Measurements from ENCODE around the gene PRRX1.

DNA sequence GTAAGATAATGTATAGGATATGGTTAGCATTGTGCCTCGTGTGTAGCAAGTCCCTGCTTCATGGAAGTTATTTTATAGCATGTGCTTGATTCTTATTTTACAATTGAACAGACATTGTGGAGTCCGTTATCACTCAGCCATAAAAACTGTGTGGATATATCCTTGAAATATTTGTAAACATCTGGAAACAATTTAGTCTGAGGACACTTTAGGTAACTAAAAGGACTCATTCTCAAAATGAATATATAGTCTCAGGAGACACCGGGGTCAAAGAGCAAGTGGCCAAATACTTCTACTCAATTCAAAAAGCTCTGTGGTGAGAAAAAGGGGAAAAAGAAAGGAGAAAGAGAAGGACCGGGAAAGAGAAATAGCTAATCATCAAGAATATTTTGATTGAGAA lies 23.7 kb downstream of the PRRX1 start:
- no peak for TF ChIP-seq ZNF792 (tag by site-specific recombination; IDR thresholded peaks at IDR 0.05)
- no peak for TF ChIP-seq ZNF391 (tag by site-specific recombination; IDR thresholded peaks at IDR 0.05; ENCODE audit: borderline replicate concordance, low read depth)
- no peak for TF ChIP-seq ZBTB21 (tag by site-specific recombination; IDR thresholded peaks at IDR 0.05)
- TF ChIP-seq ZNF791 (tag by site-specific recombination; IDR thresholded peaks at IDR 0.05), result no peak
- TF ChIP-seq, protein P1, sequence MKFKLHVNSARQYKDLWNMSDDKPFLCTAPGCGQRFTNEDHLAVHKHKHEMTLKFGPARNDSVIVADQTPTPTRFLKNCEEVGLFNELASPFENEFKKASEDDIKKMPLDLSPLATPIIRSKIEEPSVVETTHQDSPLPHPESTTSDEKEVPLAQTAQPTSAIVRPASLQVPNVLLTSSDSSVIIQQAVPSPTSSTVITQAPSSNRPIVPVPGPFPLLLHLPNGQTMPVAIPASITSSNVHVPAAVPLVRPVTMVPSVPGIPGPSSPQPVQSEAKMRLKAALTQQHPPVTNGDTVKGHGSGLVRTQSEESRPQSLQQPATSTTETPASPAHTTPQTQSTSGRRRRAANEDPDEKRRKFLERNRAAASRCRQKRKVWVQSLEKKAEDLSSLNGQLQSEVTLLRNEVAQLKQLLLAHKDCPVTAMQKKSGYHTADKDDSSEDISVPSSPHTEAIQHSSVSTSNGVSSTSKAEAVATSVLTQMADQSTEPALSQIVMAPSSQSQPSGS (tag by site-specific recombination; IDR thresholded peaks at IDR 0.05; ENCODE audit: low read depth), result no peak
- TF ChIP-seq, protein P2, sequence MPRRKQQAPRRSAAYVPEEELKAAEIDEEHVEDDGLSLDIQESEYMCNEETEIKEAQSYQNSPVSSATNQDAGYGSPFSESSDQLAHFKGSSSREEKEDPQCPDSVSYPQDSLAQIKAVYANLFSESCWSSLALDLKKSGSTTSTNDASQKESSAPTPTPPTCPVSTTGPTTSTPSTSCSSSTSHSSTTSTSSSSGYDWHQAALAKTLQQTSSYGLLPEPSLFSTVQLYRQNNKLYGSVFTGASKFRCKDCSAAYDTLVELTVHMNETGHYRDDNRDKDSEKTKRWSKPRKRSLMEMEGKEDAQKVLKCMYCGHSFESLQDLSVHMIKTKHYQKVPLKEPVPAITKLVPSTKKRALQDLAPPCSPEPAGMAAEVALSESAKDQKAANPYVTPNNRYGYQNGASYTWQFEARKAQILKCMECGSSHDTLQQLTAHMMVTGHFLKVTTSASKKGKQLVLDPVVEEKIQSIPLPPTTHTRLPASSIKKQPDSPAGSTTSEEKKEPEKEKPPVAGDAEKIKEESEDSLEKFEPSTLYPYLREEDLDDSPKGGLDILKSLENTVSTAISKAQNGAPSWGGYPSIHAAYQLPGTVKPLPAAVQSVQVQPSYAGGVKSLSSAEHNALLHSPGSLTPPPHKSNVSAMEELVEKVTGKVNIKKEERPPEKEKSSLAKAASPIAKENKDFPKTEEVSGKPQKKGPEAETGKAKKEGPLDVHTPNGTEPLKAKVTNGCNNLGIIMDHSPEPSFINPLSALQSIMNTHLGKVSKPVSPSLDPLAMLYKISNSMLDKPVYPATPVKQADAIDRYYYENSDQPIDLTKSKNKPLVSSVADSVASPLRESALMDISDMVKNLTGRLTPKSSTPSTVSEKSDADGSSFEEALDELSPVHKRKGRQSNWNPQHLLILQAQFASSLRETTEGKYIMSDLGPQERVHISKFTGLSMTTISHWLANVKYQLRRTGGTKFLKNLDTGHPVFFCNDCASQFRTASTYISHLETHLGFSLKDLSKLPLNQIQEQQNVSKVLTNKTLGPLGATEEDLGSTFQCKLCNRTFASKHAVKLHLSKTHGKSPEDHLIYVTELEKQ (tag by site-specific recombination; IDR thresholded peaks at IDR 0.05; ENCODE audit: borderline replicate concordance), result no peak
- no peak for TF ChIP-seq ZBTB10 (tag by site-specific recombination; IDR thresholded peaks at IDR 0.05)
- no peak for TF ChIP-seq ZNF707 (tag by site-specific recombination; IDR thresholded peaks at IDR 0.05)
